HepG2 (cell line): ENCODE results near the gene MTFR1L. TPM values are rescaled to one million over a fixed set of nuclear protein-coding genes. Genes with fewer than 3 reads are reported as not detected.

ENCODE experiments used
- ATM ChIP-seq: fragments of 450-650 bp; IDR thresholded peaks from 2 replicates; pipeline ENCODE4 v1.7.1; 2017; ENCODE audit warnings: mild to moderate bottlenecking, borderline replicate concordance
- CC2D1A ChIP-seq: sonication (generic); formaldehyde crosslinking; IDR thresholded peaks from 2 replicates; pipeline ENCODE4 v1.8.1; 2023; ENCODE audit warnings: mild to moderate bottlenecking, missing genetic modification reagents
- CHD4 ChIP-seq: fragments of 200-600 bp; sonication (generic); IDR thresholded peaks from 2 replicates; pipeline ENCODE4 v1.7.0; 2017; ENCODE audit warnings: mild to moderate bottlenecking, low read length, borderline replicate concordance
- ETV5 ChIP-seq: IDR thresholded peaks from 2 replicates; pipeline ENCODE4 v1.6.1; 2018; ENCODE audit warnings: missing biosample characterization, missing genetic modification reagents, inconsistent platforms, borderline replicate concordance
- MAFF ChIP-seq: IDR thresholded peaks from 2 replicates; pipeline ENCODE4 v1.6.1; 2011; ENCODE audit warnings: low read depth, low read length, improper control_type of control experiment
- MAFK ChIP-seq, 2 experiments: IDR thresholded peaks in 1 of 2; conservative IDR thresholded peaks in 1 of 2; 2 replicates each; pipeline ENCODE4 v1.6.1; 2011; ENCODE audit warnings: improper control_type of control experiment in 2 of 2, low read length in 2 of 2
- MTA3 ChIP-seq: sonication (generic); formaldehyde crosslinking; IDR thresholded peaks from 2 replicates; pipeline ENCODE4 v1.4.0; 2020; ENCODE audit warnings: missing genetic modification reagents
- MXI1 ChIP-seq: IDR thresholded peaks from 3 replicates; pipeline ENCODE4 v1.6.1; 2012; ENCODE audit warnings: low read depth, low read length, inconsistent platforms, borderline replicate concordance
- NFRKB ChIP-seq: fragments of 450-650 bp; IDR thresholded peaks from 2 replicates; pipeline ENCODE4 v1.6.1; 2017
- PHF8 ChIP-seq: sonication (generic); formaldehyde crosslinking; IDR thresholded peaks from 2 replicates; pipeline ENCODE4 v1.5.0; 2020; ENCODE audit warnings: missing genetic modification reagents
- PITX1 ChIP-seq: sonication (generic); formaldehyde crosslinking; IDR thresholded peaks from 2 replicates; pipeline ENCODE4 v1.5.1; 2020; ENCODE audit warnings: mild to moderate bottlenecking, missing genetic modification reagents
- ZFP90 ChIP-seq: sonication (generic); formaldehyde crosslinking; IDR thresholded peaks from 2 replicates; pipeline ENCODE4 v1.8.0; 2022; ENCODE audit warnings: missing genetic modification reagents, mild to moderate bottlenecking, inconsistent platforms, borderline replicate concordance
- ZMAT3 ChIP-seq: sonication (generic); formaldehyde crosslinking; conservative IDR thresholded peaks from 2 replicates; pipeline ENCODE4 v1.7.0; 2021; ENCODE audit warnings: missing genetic modification reagents
- ZNF343 ChIP-seq: sonication (generic); formaldehyde crosslinking; IDR thresholded peaks from 2 replicates; pipeline ENCODE4 v1.4.0; 2020; ENCODE audit warnings: mild to moderate bottlenecking, missing genetic modification reagents
- ZNF543 ChIP-seq: sonication (generic); formaldehyde crosslinking; IDR thresholded peaks from 2 replicates; pipeline ENCODE4 v1.4.0; 2020; ENCODE audit warnings: mild to moderate bottlenecking, missing genetic modification reagents
- ZNF615 ChIP-seq: sonication (generic); formaldehyde crosslinking; IDR thresholded peaks from 2 replicates; pipeline ENCODE4 v1.5.0; 2020; ENCODE audit warnings: mild to moderate bottlenecking, missing genetic modification reagents, borderline replicate concordance
- polyA plus RNA-seq, 8 experiments: library from polyadenylated mRNA; depleted of rRNA in 3 of 8; stranded (reverse) in 7 of 8; unstranded in 1 of 8; fragments of >200 nt; fragmentation: Illumina TruSeq in 4 of 8; extraction: Trizol in 4 of 8; gene quantifications; 2 replicates each; pipeline versions ENCODE4 v1.2.1 to v1.2.3, GENCODE V29; 2011 to 2016; ENCODE audit warnings: low read depth in 4 of 8, missing spikeins in 1 of 8, mixed read lengths in 1 of 8; ENCODE audit not compliant: insufficient read depth in 1 of 8
- total RNA-seq, 5 experiments: library from RNA; depleted of rRNA; stranded (reverse); fragments of >200 nt; fragmentation: Illumina TruSeq; extraction: Trizol; gene quantifications; 2 replicates each; pipeline ENCODE4 v1.2.3, GENCODE V29; 2016; ENCODE audit warnings: low read depth in 1 of 5
- TF ChIP-seq, protein P1 (sequence below): sonication (generic); formaldehyde crosslinking; conservative IDR thresholded peaks from 2 replicates; pipeline ENCODE4 v1.8.0; 2022; ENCODE audit warnings: mild to moderate bottlenecking, moderate library complexity, missing genetic modification reagents
- TF ChIP-seq, protein P2 (sequence below): sonication (generic); formaldehyde crosslinking; IDR thresholded peaks from 2 replicates; pipeline ENCODE4 v1.4.0; 2020; ENCODE audit warnings: missing genetic modification reagents, borderline replicate concordance
- TF ChIP-seq, protein P3 (sequence below): sonication (generic); formaldehyde crosslinking; IDR thresholded peaks from 2 replicates; pipeline ENCODE4 v1.4.0; 2020; ENCODE audit warnings: mild to moderate bottlenecking, missing genetic modification reagents

Gene MTFR1L
- total and polyA plus RNA-seq, 2 of the 13 experiments (the other 11 are each of a cell fraction or from before 2014, with no cell fraction given), result 38.0 to 55.7 TPM

DNA sequence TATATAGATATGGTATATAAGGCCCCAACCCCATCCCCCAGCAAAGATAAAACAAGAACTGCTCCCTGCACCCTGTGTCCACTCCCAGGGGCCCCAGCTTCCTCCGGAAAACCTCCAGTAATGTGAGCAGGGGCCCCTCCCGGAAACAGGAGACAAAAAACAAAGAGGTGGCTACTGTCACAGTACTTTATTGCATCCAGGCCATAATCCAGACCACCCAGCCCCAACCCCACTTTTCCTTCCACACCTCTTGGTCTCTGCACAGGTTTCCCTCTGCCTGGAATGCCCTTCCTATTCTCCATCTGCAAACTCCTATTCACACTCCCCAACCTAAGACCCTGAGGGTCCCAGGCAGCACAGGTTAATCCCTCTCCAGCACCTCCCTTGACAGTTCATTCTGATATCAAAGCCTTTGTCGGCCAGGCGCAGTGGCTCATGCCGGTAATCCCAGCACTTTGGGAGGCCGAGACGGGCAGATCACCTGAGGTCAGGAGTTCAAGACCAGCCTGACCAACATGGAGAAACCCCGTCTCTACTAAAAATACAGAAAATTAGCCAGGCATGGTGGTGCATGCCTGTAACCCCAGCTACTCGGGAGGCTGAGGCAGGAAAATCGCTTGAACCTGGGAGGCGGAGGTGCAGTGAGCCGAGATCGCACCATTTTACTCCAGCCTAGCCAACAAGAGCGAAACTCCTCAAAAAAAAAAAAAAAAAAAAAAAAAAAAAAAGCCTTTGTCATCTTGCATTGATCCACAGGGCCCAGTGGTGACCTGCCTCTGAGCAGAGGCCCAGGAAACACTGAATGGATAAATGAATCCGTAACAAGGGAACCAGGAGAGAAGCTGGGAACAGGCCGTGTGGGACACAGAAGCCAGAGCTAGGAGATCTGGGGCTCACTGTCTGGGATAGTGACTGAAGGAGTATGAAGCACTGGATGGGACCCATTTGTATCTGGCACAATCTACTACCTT lies 41.8 kb downstream of the MTFR1L start (continued):
- TF ChIP-seq PHF8 (CRISPR knock-in tag), result no peak
- TF ChIP-seq MTA3, result no peak
- TF ChIP-seq, protein P1, sequence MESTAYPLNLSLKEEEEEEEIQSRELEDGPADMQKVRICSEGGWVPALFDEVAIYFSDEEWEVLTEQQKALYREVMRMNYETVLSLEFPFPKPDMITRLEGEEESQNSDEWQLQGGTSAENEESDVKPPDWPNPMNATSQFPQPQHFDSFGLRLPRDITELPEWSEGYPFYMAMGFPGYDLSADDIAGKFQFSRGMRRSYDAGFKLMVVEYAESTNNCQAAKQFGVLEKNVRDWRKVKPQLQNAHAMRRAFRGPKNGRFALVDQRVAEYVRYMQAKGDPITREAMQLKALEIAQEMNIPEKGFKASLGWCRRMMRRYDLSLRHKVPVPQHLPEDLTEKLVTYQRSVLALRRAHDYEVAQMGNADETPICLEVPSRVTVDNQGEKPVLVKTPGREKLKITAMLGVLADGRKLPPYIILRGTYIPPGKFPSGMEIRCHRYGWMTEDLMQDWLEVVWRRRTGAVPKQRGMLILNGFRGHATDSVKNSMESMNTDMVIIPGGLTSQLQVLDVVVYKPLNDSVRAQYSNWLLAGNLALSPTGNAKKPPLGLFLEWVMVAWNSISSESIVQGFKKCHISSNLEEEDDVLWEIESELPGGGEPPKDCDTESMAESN (CRISPR knock-in tag), result no peak
- TF ChIP-seq CC2D1A, result no peak
- TF ChIP-seq, protein P2, sequence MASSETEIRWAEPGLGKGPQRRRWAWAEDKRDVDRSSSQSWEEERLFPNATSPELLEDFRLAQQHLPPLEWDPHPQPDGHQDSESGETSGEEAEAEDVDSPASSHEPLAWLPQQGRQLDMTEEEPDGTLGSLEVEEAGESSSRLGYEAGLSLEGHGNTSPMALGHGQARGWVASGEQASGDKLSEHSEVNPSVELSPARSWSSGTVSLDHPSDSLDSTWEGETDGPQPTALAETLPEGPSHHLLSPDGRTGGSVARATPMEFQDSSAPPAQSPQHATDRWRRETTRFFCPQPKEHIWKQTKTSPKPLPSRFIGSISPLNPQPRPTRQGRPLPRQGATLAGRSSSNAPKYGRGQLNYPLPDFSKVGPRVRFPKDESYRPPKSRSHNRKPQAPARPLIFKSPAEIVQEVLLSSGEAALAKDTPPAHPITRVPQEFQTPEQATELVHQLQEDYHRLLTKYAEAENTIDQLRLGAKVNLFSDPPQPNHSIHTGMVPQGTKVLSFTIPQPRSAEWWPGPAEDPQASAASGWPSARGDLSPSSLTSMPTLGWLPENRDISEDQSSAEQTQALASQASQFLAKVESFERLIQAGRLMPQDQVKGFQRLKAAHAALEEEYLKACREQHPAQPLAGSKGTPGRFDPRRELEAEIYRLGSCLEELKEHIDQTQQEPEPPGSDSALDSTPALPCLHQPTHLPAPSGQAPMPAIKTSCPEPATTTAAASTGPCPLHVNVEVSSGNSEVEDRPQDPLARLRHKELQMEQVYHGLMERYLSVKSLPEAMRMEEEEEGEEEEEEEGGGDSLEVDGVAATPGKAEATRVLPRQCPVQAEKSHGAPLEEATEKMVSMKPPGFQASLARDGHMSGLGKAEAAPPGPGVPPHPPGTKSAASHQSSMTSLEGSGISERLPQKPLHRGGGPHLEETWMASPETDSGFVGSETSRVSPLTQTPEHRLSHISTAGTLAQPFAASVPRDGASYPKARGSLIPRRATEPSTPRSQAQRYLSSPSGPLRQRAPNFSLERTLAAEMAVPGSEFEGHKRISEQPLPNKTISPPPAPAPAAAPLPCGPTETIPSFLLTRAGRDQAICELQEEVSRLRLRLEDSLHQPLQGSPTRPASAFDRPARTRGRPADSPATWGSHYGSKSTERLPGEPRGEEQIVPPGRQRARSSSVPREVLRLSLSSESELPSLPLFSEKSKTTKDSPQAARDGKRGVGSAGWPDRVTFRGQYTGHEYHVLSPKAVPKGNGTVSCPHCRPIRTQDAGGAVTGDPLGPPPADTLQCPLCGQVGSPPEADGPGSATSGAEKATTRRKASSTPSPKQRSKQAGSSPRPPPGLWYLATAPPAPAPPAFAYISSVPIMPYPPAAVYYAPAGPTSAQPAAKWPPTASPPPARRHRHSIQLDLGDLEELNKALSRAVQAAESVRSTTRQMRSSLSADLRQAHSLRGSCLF (CRISPR knock-in tag), result no peak
- no peak for TF ChIP-seq MAFF
- TF ChIP-seq MAFK (conservative IDR thresholded peaks at IDR 0.05 in 1 of 2, IDR thresholded peaks at IDR 0.05 in 1 of 2; ENCODE audit: low read length in 2 of 2), result no peak
- no peak for TF ChIP-seq MXI1
- TF ChIP-seq ZNF543 (CRISPR knock-in tag), result no peak
- TF ChIP-seq ATM, result no peak
- TF ChIP-seq CHD4, result no peak; the same call in 1 of the 2 replicates
- peak; percentile 97 for TF ChIP-seq PITX1 (CRISPR knock-in tag)
- TF ChIP-seq, protein P3, sequence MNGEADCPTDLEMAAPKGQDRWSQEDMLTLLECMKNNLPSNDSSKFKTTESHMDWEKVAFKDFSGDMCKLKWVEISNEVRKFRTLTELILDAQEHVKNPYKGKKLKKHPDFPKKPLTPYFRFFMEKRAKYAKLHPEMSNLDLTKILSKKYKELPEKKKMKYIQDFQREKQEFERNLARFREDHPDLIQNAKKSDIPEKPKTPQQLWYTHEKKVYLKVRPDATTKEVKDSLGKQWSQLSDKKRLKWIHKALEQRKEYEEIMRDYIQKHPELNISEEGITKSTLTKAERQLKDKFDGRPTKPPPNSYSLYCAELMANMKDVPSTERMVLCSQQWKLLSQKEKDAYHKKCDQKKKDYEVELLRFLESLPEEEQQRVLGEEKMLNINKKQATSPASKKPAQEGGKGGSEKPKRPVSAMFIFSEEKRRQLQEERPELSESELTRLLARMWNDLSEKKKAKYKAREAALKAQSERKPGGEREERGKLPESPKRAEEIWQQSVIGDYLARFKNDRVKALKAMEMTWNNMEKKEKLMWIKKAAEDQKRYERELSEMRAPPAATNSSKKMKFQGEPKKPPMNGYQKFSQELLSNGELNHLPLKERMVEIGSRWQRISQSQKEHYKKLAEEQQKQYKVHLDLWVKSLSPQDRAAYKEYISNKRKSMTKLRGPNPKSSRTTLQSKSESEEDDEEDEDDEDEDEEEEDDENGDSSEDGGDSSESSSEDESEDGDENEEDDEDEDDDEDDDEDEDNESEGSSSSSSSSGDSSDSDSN (CRISPR knock-in tag), result no peak
- TF ChIP-seq ZNF343 (CRISPR knock-in tag), result no peak
- no peak for TF ChIP-seq ZNF615 (CRISPR knock-in tag)
- peak; percentile 97 for TF ChIP-seq ETV5
- TF ChIP-seq NFRKB, result no peak
- no peak for TF ChIP-seq ZFP90 (CRISPR knock-in tag)
- no peak for TF ChIP-seq ZMAT3 (CRISPR knock-in tag)
